Prostate gland (tissue), 2 donors: ENCODE results near the gene CLCNKB. TPM values are rescaled to one million over a fixed set of nuclear protein-coding genes. Genes with fewer than 3 reads are reported as not detected.

Experiments
- DNase-seq: peaks from one replicate; pipeline ENCODE4 v3.0.0-alpha.2; 2019; ENCODE audit warnings: low spot score
- H3K27ac ChIP-seq, 2 donors: fragments of 200-600 bp; sonication (generic); 2 replicates each; pipeline ENCODE4 v1.5.1; 2017 to 2019
- H3K27me3 ChIP-seq: fragments of 200-600 bp; sonication (generic); replicated peaks from 2 replicates; pipeline ENCODE4 v1.5.1; 2019; ENCODE audit not compliant: insufficient read depth
- H3K36me3 ChIP-seq, 2 donors: fragments of 200-600 bp; sonication (generic); 1 replicate in 1 of 2; 2 replicates in 1 of 2; pipeline versions ENCODE4 v1.5.1 to v1.8.1; 2017 to 2019
- H3K4me1 ChIP-seq: fragments of 200-600 bp; sonication (generic); replicated peaks from 2 replicates; pipeline ENCODE4 v1.5.1; 2019
- H3K4me3 ChIP-seq, 2 donors: fragments of 200-600 bp; sonication (generic); 2 replicates each; pipeline ENCODE4 v1.5.1; 2017 to 2019
- H3K9me3 ChIP-seq: fragments of 200-600 bp; sonication (generic); 2 replicates; pipeline ENCODE4 v1.5.1; 2017
- CTCF ChIP-seq, 4 experiments: fragments of 200-600 bp in 2 of 4; fragments of 450-650 bp in 2 of 4; sonication (generic) in 2 of 4; IDR thresholded peaks; 1 replicate in 3 of 4; 2 replicates in 1 of 4; pipeline ENCODE4 v1.5.1; 2016 to 2019; ENCODE audit warnings: antibody characterized with exemption in 4 of 4, mild to moderate bottlenecking in 2 of 4, moderate library complexity in 2 of 4
- POLR2A ChIP-seq: fragments of 450-650 bp; IDR thresholded peaks from one replicate; pipeline ENCODE4 v1.6.1; 2016; ENCODE audit warnings: antibody characterized with exemption, mild to moderate bottlenecking
- POLR2AphosphoS5 ChIP-seq: sonication (generic); formaldehyde crosslinking; IDR thresholded peaks from one replicate; pipeline ENCODE4 v1.6.1; 2017; ENCODE audit warnings: antibody characterized with exemption
- WGBS: methylation state at CpG from one replicate; pipeline ENCODE4 v1.1.5; 2018; 5-methylcytosine and 5-hydroxymethylcytosine counted together
- intact Hi-C: fragments of 100-400 bp; cut with DNase I; formaldehyde crosslinking; loops from one replicate; pipeline ENCODE4 v1.14.2; 2022
- total RNA-seq, 2 donors: library from RNA; depleted of rRNA; stranded (reverse); fragments of >200 nt; gene quantifications; one replicate each; pipeline ENCODE4 v1.1.0, GENCODE V29; 2016

CLCNKB gene
- total RNA-seq, 2 donors from 2014 or later = 1.0 to 1.9 TPM

GRCh38 chr1:16076031-16076864 is 32.7 kb downstream of the CLCNKB start:
- Histone ChIP-seq H3K4me1 (peaks cover 2% of the 10 kb centered on the region), H3K27ac (no peak overlapping the region), H3K4me3 (no peak overlapping the region), H3K27me3 (no peaks in the 10 kb centered on the region), H3K36me3 (no peaks in the 10 kb centered on the region), H3K9me3 (no peaks in the 10 kb centered on the region)
- WGBS = 85% methylated on average over 12 of the region's 14 CpGs
- no peak for DNase-seq
- intact Hi-C loops = loop anchor here (5.0 kb wide), 2 partner anchors 166 to 291 kb away; partner anchors contain the start of gene SZRD1
- TF ChIP-seq POLR2A (no peak), POLR2AphosphoS5 (no peak), CTCF (IDR thresholded peaks at IDR 0.05) (no peak)

GRCh38 chr1:16076865-16077238 is 33.3 kb downstream of the CLCNKB start:
- intact Hi-C loops = loop anchor here (5.0 kb wide), 2 partner anchors 165 to 290 kb away; partner anchors contain the start of gene SZRD1
- no peak for DNase-seq
- Histone ChIP-seq H3K4me3 (no peak overlapping the region), H3K4me1 (peaks cover 2% of the 10 kb centered on the region), H3K36me3 (no peaks in the 10 kb centered on the region), H3K9me3 (no peaks in the 10 kb centered on the region), H3K27me3 (no peaks in the 10 kb centered on the region), H3K27ac (no peak overlapping the region)
- no peak for TF ChIP-seq POLR2A
- WGBS = 84% methylated on average over 11 of the region's 11 CpGs

GRCh38 chr1:16077406-16078245 is 34.0 kb downstream of the CLCNKB start:
- TF ChIP-seq POLR2A = no peak
- TF ChIP-seq POLR2AphosphoS5 = no peak
- TF ChIP-seq CTCF (IDR thresholded peaks at IDR 0.05) = no peak
- H3K36me3 ChIP-seq = no peaks in the 10 kb centered on the region
- H3K27me3 ChIP-seq = no peaks in the 10 kb centered on the region
- H3K4me1 ChIP-seq = peaks cover 2% of the 10 kb centered on the region
- H3K9me3 ChIP-seq = no peaks in the 10 kb centered on the region
- DNase-seq = no peak
- WGBS = 84% methylated on average over 12 of the region's 12 CpGs
- no peak overlapping the region for H3K4me3 ChIP-seq
- no peak overlapping the region for H3K27ac ChIP-seq
- intact Hi-C loops = loop anchor here (5.0 kb wide), 2 partner anchors 165 to 290 kb away; partner anchors contain the start of gene SZRD1

- Histone ChIP-seq H3K27ac (no peak overlapping the region), H3K36me3 (no peaks in the 10 kb centered on the region), H3K4me1 (peaks cover 2% of the 10 kb centered on the region), H3K4me3 (no peak overlapping the region), H3K27me3 (no peaks in the 10 kb centered on the region), H3K9me3 (no peaks in the 10 kb centered on the region)
- 34% methylated on average over 10 of the region's 10 CpGs for WGBS
- peak; percentile 75 to 97 (median 90) for TF ChIP-seq CTCF (IDR thresholded peaks at IDR 0.05)
- TF ChIP-seq POLR2AphosphoS5 = peak; percentile 38
- TF ChIP-seq POLR2A = no peak
- peak; percentile 71 for DNase-seq
- intact Hi-C loops = loop anchor here (1.0 to 5.0 kb wide), 3 partner anchors 108 to 288 kb away; partner anchors contain the start of gene SZRD1
These were observed 35.5 kb downstream of the CLCNKB start for GRCh38 chr1:16078925-16079656.
